NAMALWA (cell line): ENCODE data around the gene WDR33.

Experiments
- DNase-seq: peaks from one replicate; pipeline ENCODE4 v3.0.0-alpha.2; 2015; ENCODE audit warnings: low spot score

The WDR33 gene

GRCh38 chr2:127695491-127696472 lies 115.2 kb downstream of the WDR33 start:
- no peak for DNase-seq

- DNase-seq = no peak
These were observed 116.0 kb downstream of the WDR33 start for GRCh38 chr2:127694986-127695385.

GRCh38 chr2:127690696-127691095 lies 120.3 kb downstream of the WDR33 start:
- DNase-seq = no peak

- no peak for DNase-seq
These were observed 122.6 kb downstream of the WDR33 start for GRCh38 chr2:127688405-127688804.

- no peak for DNase-seq
These were observed 125.4 kb downstream of the WDR33 start for GRCh38 chr2:127685410-127686080.

- DNase-seq = no peak
These were observed 127.2 kb downstream of the WDR33 start for GRCh38 chr2:127683757-127684156.

GRCh38 chr2:127683056-127683455 lies 127.9 kb downstream of the WDR33 start:
- no peak for DNase-seq

GRCh38 chr2:127681976-127682857 lies 128.8 kb downstream of the WDR33 start:
- no peak for DNase-seq

- no peak for DNase-seq
These were observed 129.6 kb downstream of the WDR33 start for GRCh38 chr2:127681288-127681804.

GRCh38 chr2:127680706-127681287 lies 130.2 kb downstream of the WDR33 start:
- DNase-seq = no peak

- no peak for DNase-seq
These were observed 131.2 kb downstream of the WDR33 start for GRCh38 chr2:127679680-127680361.

- DNase-seq = no peak
These were observed 132.0 kb downstream of the WDR33 start for GRCh38 chr2:127678991-127679390.

- no peak for DNase-seq
These were observed 132.4 kb downstream of the WDR33 start for GRCh38 chr2:127678531-127678930.

GRCh38 chr2:127676906-127677305 lies 134.1 kb downstream of the WDR33 start:
- DNase-seq = no peak

- no peak for DNase-seq
These were observed 135.4 kb downstream of the WDR33 start, which contains the start of gene LIMS2 for GRCh38 chr2:127675331-127676261. TSS of gene LIMS2 (minus strand) at chr2:127675530. CDS start at chr2:127675024, 506 bp downstream.

- DNase-seq = no peak
These were observed 136.4 kb downstream of the WDR33 start for GRCh38 chr2:127674241-127675209.

GRCh38 chr2:127673291-127674069 lies 137.5 kb downstream of the WDR33 start:
- no peak for DNase-seq
